ENCODE results near the gene CCDC86.
"Not testable (repeated sequence)": the region's sequence is repeated elsewhere in the genome, so short reads cannot be mapped to it uniquely, and the experiment has no call there.

Gene CCDC86, protein sequence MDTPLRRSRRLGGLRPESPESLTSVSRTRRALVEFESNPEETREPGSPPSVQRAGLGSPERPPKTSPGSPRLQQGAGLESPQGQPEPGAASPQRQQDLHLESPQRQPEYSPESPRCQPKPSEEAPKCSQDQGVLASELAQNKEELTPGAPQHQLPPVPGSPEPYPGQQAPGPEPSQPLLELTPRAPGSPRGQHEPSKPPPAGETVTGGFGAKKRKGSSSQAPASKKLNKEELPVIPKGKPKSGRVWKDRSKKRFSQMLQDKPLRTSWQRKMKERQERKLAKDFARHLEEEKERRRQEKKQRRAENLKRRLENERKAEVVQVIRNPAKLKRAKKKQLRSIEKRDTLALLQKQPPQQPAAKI

DNA sequence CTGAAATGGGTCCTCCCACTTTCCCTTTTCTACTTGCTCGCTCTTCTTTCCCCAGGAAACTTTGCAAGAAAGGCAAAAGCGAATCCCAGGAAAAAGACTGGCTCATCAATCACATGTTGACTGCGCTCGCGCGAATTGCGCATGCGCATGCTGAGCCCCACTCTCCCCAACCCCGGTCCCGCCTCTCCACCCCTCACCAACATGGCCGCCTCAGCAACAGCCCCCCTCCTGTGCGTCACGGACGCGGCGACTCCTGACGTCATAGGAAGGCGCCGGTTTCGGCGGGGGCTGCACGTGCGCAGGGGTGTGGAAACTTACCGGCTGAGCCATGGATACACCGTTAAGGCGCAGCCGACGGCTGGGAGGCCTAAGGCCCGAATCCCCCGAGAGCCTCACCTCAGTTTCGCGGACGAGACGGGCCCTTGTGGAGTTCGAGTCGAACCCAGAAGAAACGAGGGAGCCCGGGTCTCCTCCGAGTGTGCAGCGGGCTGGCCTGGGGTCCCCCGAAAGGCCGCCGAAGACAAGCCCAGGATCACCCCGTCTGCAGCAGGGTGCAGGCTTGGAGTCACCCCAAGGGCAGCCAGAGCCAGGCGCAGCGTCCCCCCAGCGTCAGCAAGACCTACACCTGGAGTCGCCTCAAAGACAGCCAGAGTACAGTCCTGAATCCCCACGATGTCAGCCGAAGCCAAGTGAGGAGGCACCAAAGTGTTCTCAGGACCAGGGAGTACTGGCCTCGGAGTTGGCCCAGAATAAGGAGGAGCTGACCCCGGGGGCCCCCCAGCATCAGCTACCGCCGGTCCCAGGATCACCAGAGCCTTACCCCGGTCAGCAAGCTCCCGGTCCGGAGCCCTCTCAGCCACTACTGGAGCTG is at the start of gene CCDC86:
TSS of gene CCDC86 (plus strand) at position 317 of the 871 bp plus-strand sequence. CDS start at position 329, 12 bp downstream.
- peak; percentile 59 for DNase-seq (ENCODE audit: low read depth)

DNA sequence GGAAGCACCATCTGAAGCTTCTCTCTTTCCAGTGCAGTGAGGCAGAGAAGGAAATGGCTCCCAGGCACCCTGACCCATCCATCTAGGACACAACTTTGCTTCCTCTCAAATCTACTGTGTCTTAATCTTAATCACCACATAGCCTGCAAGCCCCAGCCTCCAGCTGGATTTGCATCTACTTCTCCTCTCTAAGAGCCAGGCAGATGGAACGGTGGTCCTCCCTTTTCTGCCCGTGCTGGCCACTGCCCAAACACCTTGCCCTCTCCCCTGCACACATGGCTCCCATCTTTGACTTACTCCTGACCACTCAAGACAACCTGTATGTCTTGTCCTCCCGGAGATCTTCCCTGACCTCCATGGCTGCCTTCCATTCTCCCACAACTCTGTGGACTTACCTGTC is 49.4 kb upstream of the CCDC86 start:
- DNase-seq (ENCODE audit: low read depth) = no peak

DNA sequence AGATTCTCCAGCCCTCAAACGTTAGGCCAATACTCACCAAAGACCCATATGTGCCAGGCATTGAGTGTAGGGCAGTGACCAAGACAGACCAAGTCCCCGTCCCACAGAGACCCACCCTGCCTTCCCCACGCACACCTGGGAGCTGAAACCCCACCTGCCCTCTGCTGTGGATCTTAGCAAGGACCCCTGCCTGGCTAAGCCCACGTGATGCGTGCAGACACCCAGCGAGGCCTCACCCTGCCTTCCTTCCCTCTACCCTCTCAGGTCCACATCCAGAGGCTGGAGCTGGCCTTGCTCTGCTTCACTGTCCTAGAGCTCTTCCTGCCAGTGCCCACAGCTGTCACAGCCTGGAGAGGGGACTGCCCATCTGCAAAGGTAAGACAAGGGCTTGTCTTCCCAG is 46.6 kb upstream of the CCDC86 start:
- DNase-seq (ENCODE audit: low read depth) = no peak

DNA sequence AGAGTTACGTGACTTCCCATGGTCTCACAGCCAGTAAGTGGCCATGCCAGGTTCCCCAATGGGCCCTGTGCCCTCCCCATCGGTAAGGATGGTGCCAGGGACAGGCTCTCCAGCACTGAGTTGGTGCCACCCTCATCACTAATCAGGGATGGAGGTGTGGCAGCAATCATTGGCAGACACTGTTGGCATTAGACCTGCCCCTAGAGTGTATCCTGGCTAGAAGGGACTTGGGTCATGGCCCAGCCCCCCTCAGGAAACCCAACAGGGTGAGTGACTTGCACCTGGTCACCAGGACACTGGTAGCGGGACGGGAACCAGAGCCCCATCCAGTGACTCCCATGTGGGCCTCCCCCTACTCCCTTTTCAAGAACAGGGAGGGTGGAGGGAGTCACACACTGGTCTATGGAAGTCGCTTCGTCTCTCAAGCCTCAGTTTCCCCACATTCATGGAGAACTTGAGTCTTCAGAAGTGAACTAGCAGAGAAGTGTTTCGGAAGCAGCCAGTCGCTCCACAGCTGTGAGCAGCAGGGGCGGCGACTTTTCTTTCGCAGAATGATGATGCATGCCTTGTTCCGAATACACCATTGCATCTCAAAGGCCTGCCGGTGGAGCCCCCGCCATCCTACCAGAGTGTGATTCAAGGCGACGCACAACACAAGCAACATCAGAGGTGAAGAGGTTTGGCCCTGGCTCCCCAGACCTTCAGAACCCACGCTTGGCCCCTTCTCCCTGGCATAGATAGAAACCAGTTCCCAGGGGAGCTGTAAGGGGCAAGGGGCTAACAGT is 43.9 kb upstream of the CCDC86 start:
- DNase-seq (ENCODE audit: low read depth) = no peak

DNA sequence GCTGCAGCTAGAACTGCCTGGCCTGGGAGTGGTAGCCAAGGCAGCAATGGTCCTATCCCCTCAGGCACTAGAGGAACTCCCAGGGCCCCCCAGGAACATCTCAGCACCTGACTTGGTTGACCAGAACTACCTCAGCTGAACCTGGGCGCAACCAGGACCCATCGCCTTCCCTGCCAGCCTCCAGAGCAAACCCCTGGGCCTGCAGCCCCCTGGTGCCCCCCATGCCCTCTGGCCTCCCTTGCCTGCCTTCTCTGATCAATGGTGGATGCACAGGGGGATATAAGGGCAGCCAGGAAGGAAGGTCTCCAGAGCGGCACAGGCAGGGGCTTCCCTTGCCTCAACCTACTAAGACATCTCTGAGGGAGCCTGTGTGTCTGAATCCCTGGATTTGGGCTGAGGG is 43.3 kb upstream of the CCDC86 start:
- DNase-seq (ENCODE audit: low read depth) = no peak

DNA sequence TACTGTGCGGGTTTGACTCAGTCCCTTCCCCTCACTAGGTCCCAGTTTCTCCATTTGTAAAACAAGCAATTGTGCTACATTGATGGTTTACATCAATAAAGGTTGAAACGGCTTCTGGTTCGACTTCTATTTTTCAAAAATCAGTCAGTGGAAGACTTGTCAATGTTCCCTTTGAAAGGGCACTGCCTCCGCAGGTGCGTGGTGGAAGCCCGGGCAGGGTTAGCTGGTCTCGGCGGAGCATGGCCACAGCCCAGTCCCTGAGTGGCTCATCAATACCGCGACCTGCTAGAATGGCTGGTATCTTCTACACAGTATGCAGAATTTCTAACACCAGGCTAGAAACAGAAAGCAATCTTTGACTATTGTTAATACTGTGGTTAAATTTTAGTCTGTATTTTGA is 40.7 kb upstream of the CCDC86 start:
- no peak for DNase-seq (ENCODE audit: low read depth)

DNA sequence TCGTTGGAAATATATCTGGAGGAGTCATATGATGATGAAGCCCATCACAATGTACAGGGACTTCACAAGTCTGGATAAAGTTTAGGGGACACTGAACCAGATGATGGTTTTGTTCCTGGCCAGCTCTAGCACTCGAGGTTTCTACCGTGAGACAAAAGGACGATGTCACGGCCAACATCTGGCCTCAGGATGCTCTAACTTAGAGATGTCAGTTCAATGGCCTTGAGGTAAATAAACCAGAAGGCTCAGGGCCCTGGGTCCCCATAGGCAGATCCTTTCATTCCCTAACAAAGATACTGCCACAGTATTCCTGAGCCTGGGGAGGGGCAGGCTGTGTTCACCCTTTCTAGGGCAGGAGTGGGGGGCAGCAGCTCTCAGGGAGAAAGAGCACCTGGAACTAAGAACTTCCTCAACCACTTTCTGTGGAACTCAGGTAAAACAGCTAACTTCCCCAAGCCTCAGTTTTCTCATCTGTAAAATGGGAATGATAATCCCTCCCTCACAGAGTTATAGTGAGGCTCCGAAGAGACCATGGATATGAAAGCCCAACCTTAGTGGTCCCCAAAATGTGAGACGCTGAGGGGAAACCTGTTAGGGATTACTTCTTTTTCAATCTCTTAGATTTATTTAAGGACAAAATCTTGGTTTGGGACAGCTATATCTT is 38.5 kb upstream of the CCDC86 start:
- DNase-seq (ENCODE audit: low read depth) = no peak

DNA sequence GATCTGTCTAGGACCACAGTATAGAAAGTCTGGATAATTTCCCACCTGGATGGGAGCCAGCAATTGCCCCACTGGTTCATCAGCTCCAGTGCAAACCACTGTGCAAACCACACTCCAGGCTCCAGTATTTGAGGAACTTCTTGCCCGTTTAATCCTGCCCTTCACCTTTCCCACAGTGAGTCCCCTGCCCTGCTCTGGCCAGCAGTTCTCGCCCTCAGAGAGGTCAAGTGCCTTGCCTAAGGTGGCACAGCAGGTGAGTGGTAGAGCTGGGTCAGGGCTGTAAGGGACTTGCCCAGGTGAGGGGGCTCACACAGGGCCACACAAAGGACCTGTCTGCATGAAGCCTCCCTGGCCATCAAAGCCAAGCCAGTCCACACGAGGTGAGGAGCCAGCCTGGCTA is 32.7 kb upstream of the CCDC86 start:
- no peak for DNase-seq (ENCODE audit: low read depth)

DNA sequence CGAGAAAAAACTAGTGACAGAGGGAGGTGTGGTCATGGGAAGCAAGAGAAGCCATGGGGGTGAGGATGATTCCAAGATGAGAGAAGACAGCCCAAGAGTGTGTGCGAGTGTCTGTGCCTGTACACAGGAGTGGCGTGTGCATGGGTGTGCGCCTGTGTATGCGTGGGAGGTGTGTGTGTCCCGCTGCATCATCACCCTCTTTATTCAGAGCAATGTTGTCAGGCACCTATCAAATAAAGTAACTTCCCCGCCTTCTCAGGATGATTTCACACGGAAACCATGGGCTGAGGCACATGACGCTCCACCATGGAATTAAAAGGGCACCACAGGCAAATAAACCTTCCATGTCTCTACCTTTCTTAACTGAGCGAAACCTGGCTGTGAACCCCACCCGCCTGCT is 32.2 kb upstream of the CCDC86 start:
- DNase-seq (ENCODE audit: low read depth) = no peak

DNA sequence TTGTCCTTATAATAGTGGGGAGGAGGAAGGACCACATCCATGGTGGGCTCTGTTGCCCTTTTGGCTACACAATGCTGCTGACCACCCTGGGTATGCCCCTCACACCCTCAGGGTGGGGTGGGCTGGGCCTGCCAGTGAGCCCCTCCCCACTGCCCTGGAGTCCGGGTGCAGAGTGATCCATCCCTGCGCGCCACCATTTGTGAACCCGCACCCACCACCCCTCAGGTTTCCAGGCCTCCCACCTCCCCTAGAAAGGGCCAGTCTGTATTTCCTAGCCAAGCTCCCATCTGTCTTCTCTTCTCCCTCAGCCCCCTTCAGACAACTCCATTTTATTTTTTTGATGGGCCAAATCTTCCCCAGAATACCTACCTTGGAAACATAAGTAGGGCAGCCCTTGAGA is 31.8 kb upstream of the CCDC86 start:
- no peak for DNase-seq (ENCODE audit: low read depth)

DNA sequence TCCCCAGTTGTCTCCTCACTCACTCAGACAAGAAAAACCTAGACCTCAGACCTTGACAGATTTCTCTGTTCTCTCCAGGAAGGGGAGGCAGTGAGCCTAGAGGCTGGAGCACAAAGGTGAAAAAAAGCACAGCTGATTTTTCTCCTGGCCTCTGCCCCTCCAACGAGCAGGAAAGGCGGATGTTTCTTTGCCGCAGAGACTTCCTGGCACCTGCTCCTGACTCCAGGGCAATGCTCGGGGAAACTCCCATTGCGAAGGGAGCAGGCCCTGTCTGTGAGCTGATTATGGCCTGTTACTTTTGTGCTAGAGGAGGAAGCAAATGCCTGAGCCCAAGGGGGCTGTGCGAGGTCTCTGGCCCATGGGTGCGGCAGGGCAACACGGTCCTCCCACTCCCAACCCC is 31.3 kb upstream of the CCDC86 start:
- DNase-seq (ENCODE audit: low read depth) = no peak

DNA sequence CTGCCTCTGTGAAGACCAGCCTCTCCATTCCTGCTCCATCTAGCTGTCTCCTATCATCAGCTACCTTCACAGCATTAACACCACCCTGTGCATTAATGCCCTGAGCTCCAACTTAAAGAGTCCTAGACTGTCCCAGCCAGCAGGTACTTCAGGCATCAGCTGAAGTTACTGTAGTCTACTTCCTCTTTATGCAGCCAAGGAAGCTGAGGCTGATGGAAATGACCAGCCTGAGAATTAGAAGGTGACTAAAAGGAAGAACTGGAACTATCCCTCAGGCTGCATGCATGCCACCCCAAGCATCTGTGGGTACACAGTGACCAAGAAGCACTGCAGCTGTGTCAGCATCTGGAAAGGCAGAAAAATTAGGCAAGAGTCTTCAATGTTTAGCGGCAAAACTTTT is 28.6 kb upstream of the CCDC86 start:
- no peak for DNase-seq (ENCODE audit: low read depth)

DNA sequence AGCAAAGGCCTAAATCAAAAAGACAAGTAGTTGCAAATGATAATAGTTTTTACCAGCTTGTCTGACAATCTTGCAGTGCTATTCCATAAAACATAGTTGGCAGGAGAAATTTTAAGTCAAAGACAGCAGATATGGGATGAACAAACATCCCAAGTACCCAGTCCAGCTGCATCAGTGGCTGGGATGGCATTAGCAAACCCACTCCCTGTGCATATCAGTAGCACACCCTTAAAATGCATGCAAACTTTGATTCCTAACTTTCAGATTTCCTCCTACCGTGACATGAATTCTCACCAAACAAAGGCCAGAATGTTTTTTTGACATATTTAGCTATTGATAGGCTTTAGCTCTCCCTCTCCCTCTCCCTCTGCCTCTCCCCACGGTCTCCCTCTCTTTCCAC is 27.8 kb upstream of the CCDC86 start:
- DNase-seq (ENCODE audit: low read depth) = no peak

DNA sequence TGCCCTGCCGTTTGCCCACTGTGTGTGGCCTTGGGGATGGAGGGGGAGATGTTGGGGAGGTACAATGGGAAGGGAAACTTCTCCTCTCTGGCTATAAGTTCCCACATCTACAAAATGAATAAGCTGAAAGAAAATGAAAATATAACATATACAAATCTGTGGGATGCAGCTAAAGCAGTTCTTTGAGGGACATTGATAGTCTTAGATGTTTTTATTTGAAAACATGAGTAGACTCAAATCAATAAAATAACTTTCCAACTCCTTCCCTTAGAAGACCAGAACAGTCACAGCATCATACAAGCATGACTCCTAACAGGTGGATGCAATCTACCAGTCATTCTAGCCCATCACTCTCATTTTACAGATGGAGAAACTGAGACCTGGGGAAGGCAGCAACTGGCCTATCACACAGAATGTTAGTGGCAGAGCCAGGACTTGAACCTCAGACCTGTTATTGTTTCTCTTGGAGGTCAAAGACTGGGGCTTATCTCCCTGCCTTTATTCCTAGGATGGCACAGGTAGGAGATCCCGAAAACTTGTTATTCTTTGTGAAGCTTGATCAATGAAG is 25.2 kb upstream of the CCDC86 start:
- no peak for DNase-seq (ENCODE audit: low read depth)

DNA sequence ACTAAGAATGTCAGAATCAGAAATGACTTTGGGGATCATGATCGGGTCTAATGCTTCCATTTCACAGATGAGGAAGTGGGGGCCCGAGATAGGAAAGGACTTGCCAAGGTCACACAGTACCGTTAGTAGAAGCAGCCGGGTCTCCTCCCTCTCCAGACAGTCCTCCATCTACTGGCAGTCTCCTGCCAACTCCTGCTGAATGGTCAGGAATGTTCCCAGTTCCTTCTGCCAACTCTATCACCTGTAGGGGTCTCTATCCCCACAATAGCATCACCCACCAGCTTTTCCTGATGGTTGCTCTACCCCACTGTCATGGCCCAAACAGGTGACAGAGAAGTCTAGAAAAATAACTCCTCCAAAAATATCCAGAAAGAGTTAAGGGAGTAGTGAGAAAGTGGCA is 23.9 kb upstream of the CCDC86 start:
- no peak for DNase-seq (ENCODE audit: low read depth)

DNA sequence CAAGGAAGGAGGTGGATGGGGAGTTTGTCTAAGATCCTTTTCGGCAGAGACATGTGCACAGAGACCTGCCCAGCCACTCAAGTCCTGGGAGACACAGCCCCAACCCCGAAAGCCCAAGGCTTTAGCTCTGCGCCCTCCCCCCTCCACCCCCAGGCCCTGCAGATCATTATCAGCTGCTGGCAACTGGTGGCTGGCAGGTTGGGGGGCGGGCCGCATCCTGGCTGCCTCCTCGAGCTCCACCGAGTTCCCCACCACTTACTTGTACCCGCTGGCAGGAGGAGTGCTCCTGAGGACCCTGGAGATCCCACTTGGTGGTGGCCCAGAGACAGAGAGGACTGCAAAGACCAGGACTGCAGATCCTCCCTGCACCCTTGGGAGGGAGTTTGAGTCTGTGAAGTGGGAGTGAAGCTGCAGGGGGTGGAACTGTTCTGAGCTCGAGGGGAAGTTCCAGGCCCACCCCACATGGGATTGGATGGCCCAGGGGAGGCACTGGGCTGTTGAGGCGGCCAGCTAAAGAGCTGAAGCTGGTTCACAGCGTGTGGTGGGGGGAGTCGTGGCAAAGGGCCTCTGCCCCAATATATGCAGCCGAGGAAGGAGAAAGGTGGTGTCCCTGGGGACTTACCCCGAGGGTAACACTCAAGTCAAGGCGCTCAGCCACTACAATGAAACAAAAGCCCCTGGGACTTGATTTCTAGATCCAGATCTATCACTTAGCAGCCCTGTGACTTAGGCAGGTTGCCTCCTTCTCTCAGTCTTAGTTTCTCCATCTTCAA is 19.9 kb upstream of the CCDC86 start:
- DNase-seq (ENCODE audit: low read depth) = no peak

DNA sequence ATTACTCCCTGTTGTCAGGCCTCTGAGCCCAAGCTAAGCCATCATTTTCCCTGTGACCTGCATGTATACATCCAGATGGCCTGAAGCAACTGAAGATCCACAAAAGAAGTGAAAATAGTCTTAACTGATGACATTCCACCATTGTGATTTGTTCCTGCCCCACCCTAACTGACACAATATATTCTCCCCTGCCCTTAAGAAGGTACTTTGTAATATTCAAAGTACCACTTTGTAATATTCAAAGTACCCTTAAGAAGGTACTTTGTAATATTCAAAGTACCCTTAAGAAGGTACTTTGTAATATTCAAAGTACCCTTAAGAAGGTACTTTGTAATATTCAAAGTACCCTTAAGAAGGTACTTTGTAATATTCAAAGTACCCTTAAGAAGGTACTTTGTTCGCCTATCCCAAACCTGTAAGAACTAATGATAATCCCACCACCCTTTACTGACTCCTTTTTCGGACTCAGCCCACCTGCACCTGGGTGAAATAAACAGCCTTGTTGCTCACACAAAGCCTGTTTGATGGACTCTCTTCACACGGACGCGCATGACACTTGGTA is 18.1 kb upstream of the CCDC86 start:
- DNase-seq (ENCODE audit: low read depth) = not testable (repeated sequence)

DNA sequence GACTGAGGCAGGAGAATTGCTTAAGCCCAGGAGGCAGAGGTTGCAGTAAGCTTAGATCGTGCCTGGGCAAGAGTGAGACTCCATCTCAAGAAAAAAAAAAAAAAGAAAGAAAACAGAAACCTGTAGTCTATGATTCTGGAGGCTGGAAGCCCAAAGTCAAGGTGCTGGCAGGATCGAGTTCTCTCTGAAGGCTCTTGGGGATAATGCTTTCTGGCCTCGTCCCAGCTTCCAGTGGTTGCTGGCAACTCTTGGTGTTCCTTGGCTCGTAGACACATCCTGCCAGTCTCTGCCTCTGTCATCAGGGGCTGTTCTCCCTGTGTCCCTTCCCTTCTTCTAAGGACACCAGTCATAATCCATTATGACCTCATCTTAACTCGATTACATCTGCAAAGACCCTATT is 16.8 kb upstream of the CCDC86 start:
- DNase-seq (ENCODE audit: low read depth) = no peak

DNA sequence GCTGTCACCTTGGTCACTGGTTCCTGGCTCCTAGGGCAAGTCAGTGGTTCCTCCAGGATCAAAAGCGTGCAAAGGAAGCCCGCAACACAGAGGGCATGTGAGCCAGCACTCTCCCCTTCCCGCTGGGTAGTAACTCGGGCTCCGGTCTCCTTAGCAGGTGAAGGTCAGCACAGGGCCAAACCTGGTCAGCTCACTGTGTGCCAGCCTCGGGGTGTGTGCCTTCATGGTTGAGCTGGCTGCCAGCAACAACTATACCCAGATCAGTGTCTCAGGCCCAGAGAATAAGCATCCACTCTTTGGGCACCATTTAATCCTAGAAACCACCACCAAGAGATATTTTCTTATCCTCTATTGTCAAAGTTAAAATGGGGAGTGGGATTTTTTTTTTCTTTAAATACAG is 16.1 kb upstream of the CCDC86 start:
- no peak for DNase-seq (ENCODE audit: low read depth)

DNA sequence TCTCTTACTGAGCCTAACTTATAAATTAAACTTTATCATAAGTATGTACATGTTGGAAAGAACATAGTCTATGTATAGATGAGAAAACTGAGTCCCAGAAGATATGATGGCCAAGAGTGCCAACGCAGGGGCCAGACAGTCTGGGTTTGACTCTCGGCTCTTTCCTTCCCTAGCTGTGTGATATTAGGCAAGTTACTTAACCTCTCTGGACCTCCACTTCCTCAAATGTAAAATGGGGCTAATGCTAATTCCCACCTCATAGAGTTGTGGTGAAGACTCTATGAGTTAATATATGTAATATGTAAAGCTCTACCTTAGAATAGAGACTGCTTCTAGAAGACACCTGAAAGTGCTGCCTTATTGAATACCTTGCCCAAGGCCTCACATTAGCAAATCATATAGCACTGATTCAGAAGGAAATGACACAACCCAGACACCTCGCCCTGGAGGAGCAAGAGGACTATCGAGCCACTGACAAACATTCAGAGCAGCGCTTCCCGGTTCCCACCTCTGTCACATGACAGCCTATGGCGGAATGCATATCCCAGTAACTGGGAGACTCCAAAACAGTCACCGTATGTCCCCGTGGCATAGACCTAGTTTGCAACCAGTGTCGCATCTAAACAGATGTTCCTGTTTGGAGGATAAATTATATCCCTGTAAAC is 11.3 kb upstream of the CCDC86 start:
- DNase-seq (ENCODE audit: low read depth) = no peak
